SHP77 (cell line): ENCODE results near the gene PPP1R27.
"Not testable (repeated sequence)": the region's sequence is repeated elsewhere in the genome, so short reads cannot be mapped to it uniquely, and the experiment has no call there.

ENCODE experiments used
- DNase-seq, 2 experiments: peaks; one replicate each; lab custom pipeline; 2025; lab: John Stamatoyannopoulos, UW

The PPP1R27 gene

GRCh38 chr17:81840826-81841778, 6.3 kb upstream of the PPP1R27 start:
- DNase-seq, result no peak

GRCh38 chr17:81840059-81840458, 5.2 kb upstream of the PPP1R27 start:
- not testable (repeated sequence) for DNase-seq

- no peak for DNase-seq
These were observed 4.5 kb upstream of the PPP1R27 start for GRCh38 chr17:81839301-81839700.

GRCh38 chr17:81838753-81839255, 4.0 kb upstream of the PPP1R27 start:
- DNase-seq, result no peak

GRCh38 chr17:81837641-81838040, 2.8 kb upstream of the PPP1R27 start:
- DNase-seq, result no peak

GRCh38 chr17:81833921-81834830, 674 bp downstream of the PPP1R27 start:
- no peak for DNase-seq

- peak; percentile 96 to 97 for DNase-seq
These were observed 1.5 kb downstream of the PPP1R27 start, which contains the start of gene MCRIP1 for GRCh38 chr17:81833160-81833920. TSS of gene MCRIP1 (minus strand) at chr17:81833291. CDS start at chr17:81824506, 8,785 bp downstream.

GRCh38 chr17:81832608-81833159, 2.2 kb downstream of the PPP1R27 start:
- DNase-seq, result peak in 1 of 2 experiments; percentile 64

GRCh38 chr17:81831957-81832607, 2.8 kb downstream of the PPP1R27 start:
- peak in 1 of 2 experiments; percentile 59 for DNase-seq

- DNase-seq, result no peak
These were observed 3.3 kb downstream of the PPP1R27 start for GRCh38 chr17:81831563-81831956.

- DNase-seq, result no peak
These were observed 5.0 kb downstream of the PPP1R27 start for GRCh38 chr17:81829858-81830257.

GRCh38 chr17:81828656-81829055, 6.2 kb downstream of the PPP1R27 start:
- DNase-seq, result no peak

GRCh38 chr17:81825841-81826466, 8.9 kb downstream of the PPP1R27 start:
- DNase-seq, result no peak

GRCh38 chr17:81824595-81824994, 10.3 kb downstream of the PPP1R27 start:
- no peak for DNase-seq

GRCh38 chr17:81823820-81824550, 10.9 kb downstream of the PPP1R27 start:
- no peak for DNase-seq

- DNase-seq, result no peak
These were observed 11.6 kb downstream of the PPP1R27 start for GRCh38 chr17:81822996-81823819.

GRCh38 chr17:81822312-81822637, 12.6 kb downstream of the PPP1R27 start:
- DNase-seq, result no peak

GRCh38 chr17:81821603-81822311, 13.1 kb downstream of the PPP1R27 start:
- DNase-seq, result peak; percentile 96
